Bone marrow (tissue), 2 donors: Measurements from ENCODE around the gene ATG5.

ENCODE experiments used
- DNase-seq, 2 donors: peaks; one replicate each; lab custom pipeline; 2025; lab: John Stamatoyannopoulos, UW

The ATG5 gene

DNA sequence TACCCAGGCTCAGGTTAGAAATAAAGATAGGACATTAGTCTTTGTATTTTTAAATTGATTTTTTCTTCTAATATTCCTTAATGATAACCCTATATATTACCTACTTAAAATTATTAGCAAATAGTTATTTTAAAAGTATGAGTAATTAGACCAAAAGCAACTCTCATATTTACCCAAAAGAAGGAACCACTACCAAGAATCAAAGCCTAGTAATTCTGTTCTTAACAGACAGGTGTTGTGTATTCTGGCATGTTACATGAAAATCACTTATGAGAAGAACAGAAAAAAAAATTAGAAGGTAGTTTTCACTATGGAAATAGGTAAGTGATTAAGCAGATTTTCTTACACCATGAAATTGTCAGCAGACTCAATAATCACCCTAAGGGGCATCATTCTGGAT is 105.1 kb downstream of the ATG5 start:
- DNase-seq = no peak

GRCh38 chr6:106216527-106216926 is 109.0 kb downstream of the ATG5 start:
- DNase-seq = no peak

DNA sequence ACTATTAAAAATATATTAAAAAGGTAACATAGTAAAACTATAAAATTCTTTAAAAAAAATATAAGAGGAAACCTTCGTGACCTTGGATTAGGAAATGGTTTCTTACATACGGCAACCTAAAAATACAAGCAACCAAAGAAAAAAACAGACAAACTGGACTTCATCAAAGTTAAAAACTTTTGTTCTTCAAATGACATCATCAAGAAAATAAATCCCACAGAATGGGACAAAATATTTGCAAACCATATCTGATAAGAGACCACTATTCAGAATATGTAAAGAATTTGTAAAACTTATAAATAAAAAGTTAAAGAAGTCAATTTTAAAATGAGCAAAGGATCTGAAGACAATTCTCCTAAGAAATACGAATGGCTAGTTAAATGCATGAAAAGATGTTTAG is 110.0 kb downstream of the ATG5 start:
- no peak for DNase-seq

- DNase-seq = no peak
Observed at GRCh38 chr6:106214531-106214930, 111.0 kb downstream of the ATG5 start.

DNA sequence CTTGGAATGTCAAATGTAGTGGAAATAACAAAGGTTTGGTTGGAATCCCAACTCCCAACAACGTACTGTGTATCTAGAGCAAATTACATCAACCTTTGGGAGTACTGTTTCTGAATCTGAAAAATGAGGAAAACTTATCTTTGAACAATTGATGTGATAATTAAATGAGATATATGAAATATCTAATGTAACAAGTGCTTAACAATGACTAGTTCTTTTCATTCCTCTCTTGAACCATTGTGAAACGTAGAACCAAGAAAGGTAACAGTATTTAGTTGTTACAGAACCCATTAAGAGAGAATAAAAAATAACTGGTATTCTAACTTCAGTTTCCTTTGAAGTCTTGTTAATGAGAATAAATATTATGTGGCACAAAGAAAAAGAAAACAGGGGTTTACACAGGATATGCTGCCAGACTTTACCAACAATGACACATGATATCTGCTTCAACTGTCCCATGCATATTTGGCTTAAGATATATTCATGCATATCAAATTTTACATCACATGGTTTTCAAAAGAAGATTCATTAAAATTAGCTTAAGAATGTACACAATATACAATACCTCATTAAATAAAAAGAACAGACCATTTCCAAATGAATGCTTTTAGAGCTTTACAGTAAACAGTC is 111.8 kb downstream of the ATG5 start:
- DNase-seq = no peak

GRCh38 chr6:106212576-106212975 is 113.0 kb downstream of the ATG5 start:
- DNase-seq = no peak

GRCh38 chr6:106206905-106207304 is 118.7 kb downstream of the ATG5 start:
- no peak for DNase-seq

DNA sequence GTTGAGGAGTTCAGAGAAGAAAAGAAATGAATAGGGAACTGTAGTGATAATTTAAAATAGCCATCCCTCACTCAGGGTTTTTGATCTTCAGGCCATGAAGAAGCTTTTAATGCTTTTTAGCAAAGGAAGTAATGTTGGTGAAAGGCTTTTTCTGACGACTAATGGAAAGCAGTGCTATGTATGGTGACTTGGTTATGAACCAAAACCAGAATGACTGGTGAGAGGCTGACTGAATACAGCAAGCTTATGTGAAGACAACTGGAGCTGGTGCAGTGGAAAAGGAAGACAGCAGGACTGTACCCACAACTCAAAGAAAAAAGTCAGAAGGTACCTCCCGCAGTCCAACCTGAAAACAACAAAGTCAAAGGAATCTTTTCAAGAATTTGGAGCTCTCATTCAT is 120.6 kb downstream of the ATG5 start:
- no peak for DNase-seq

DNA sequence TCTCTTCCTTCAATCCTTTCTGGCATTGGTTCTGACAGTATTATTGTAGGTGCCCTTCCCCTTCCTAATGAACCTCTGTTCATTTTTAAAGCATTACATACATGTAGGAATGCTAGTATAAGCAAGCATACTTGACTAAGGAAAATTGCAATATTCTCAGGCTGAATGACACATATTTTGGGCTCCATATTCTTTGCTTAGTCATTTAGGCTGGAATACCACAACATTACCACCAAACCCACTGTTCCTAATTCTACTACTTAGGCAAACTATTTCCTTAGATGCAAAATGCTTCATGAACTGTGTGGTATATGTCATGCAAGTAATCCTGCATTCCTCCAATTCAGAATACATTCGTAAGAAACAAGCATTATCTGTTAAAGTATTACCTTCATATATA is 125.6 kb downstream of the ATG5 start:
- no peak for DNase-seq

DNA sequence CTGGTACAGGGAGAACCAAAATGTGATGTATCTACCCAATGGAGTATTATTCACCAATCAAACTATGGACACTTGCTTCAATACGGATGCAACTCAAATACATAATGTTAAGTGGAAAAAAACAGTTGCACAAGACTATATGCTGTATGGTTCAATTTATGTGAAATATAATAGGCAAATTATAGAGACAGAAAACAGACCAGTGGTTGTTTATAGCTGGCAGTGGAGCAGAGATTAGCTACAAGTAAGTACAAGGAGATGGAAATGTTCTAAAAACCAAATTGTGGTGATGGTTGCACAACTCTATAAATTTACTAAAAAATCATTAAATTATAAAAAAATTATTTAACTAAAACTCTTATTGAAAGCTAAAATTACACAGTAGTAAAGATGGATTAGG is 126.2 kb downstream of the ATG5 start:
- DNase-seq = no peak

- no peak for DNase-seq
Observed at GRCh38 chr6:106197441-106197840, 128.1 kb downstream of the ATG5 start.

DNA sequence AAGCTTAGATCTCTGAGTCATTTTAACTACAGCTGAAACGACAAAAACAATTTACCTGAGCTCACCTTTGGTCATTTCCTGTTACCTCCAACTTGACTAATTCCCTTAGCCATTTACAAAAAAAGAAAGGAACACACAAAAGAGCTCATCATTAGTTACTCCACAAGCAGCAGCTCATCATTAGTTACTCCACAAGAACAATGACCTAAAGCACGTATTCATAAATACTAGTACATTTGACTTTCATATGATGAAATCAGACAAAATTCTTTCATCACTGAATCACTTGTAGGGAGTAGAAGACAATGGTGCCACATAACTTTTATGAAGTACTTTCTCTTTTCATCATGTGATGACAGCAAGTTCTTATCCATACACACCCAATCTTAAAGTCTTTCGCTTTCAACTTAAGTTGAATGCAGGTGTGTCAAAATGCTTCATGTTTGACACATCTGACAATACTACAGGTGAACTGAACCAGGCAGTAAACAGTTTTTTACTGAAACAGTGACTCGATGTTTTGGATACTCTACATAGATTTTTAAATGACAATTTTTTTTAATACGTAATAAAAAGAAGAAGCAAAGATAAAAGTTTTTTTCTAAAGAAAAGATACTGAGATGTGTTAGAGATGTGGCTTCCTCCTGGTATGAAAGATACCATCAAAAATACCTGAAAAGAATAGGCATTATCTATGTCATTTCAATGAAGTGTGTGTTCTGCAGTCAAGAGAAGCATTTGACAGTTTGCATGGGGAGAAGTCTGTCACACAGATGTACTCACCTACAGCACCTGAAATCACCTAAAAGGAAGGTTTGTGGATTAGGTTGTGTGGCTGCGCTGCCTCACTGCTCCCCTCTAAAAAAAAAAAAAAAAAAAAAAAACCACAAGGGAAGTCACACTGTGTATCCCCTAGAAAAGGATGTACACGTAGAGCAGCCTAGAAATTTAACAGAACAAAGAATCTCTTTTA is 130.3 kb downstream of the ATG5 start:
- DNase-seq = no peak

- no peak for DNase-seq
Observed at GRCh38 chr6:106192824-106193223, 132.7 kb downstream of the ATG5 start.

- DNase-seq = no peak
Observed at GRCh38 chr6:106188104-106188794, 137.3 kb downstream of the ATG5 start.

- no peak for DNase-seq
Observed at GRCh38 chr6:106187424-106187982, 138.1 kb downstream of the ATG5 start.

DNA sequence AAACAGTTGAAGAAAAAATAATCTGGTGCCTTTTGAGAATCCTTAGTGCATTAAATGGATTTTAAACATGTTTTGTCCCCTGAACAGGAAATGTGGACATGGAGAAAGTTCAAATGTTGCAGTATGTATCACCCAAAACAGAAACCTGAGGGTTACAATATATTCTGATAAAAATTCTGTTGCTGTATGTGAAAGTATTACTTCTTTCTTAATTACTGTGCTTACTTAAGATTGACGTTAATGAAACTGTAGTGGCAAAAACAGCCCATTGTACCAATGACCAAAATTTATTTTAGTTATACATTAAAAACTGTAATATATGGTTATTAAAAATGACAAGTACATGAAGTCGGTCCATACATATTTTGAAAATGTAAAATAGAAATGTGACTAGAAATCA is 138.8 kb downstream of the ATG5 start:
- no peak for DNase-seq

DNA sequence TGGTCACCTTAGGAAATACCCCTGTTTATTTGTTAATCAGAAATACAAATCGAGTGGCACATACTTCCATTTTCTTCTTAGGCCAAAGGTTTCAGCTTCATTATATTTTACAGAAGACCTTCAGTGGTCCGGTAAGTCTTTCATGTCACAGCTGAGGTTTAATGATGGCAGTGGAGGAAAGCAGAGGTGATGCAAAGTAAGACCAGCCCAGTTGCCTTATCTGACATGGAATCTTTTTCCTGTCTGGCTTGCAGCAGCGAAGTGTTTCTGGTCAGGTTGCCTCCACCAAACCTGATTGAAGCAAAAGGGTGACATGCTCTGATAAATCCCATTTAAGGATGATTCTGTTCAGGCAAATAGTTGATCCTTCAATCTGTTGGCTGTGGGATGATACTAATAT is 139.4 kb downstream of the ATG5 start:
- DNase-seq = no peak

DNA sequence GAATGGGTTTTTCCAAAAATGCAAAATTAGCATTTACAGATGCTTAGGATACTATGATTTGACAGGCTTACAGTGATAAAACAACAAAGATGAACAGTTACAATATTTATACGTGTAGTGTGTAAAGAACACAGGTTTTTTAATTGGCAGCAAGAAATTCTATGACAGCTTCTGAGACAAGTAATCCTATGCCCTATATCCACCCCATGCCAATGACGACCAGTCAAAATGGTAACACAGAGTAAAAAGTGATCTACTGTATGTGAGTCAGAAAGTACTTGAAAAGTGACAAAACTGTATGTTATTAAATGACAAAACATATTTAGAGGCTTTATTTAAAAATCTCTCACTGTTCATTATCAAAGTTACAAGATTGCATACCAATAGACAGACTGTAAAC is 139.9 kb downstream of the ATG5 start:
- no peak for DNase-seq

DNA sequence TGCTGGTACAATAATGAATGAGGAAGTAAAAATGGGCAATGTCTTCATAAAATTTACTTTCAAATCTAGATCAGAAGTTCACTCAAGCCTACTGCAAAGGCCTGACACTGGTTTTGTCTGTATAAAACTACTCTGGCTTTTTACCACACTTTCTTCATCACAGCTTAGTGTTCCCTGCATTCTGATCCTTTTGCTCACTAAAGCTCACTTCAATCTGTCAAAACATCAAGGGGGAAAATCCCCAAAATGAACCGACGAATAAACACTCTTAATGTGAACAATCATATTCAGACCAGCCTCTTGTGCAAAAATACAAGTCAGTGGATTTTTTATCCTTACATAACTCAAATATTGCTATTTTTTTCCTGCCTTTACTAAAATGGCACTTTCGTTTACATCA is 140.9 kb downstream of the ATG5 start:
- DNase-seq = no peak

DNA sequence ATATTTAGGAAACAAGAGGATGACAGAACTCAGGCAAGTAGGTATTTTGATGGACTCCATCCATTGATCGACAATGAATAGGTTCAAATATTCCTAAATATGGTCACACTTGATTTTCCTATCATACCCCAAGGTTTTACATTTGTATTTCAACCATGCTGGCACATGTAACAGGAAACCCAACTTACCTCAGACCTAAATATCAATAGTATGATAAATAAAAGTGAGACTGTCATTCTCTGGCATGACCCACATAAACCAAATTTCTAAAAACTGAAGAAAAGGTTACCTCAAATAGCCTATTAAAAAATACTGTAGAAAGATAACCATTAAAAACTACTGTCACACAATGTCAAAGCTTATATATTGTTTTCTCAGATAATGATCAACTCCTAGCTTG is 142.1 kb downstream of the ATG5 start:
- DNase-seq = no peak

DNA sequence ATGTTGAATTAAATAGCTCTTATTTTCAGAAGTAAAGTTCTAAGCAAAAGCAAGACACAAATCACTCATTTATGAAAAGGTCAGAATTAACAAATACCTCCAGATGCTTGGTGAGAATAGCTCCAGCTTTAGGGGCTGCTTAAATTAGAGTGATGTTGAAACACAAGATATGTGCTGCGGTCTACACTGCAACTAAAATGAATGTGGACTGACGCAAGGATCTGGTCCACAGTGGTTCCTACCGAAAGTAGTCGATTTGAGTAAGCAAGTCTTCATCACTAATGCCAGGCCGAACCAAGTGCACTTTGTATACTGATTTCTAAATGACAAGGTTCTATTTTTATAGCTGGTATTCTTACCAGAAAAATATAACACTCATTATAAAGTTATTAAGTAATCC is 143.1 kb downstream of the ATG5 start:
- DNase-seq = no peak

DNA sequence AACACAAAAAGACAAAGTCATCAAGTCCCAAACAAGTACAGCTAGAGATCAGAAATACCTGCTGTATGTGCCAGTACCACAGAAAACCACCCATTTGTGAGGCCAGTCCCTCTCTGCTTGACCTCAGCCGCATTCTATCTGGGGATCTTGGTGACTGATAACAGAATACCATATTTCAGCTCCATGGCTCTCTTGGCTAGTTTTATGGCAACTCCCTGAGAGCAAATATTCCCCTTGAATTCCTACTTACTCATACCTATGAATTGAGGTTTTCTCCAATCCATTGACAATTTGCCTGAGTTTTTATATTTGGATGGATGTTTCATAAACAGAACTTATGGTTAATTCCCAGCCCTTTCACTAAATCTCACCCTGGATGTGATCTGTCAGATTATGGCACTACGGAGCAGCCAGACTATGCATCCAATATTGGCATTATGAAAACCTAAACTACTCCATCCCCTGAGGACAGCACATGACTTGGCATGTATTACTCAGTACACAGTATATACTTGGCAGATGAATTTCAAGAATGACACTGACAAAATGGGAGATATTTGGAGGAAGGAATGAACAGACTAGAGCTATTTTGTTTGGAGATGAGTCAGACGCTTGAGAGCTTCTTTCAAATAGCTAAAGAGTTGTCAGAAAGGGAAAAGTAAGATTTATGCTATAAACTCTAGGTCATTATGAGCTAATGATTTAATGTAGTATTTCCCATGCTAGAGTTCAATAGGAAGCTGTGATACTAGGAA is 143.7 kb downstream of the ATG5 start:
- no peak for DNase-seq
